B cell (primary cell): ENCODE results near the gene RBBP6.

Experiments used
- EZH2 ChIP-seq: IDR thresholded peaks from 2 replicates; pipeline ENCODE4 v1.6.1; 2012; ENCODE audit warnings: borderline replicate concordance, low read depth, mild to moderate bottlenecking, moderate library complexity, low read length; ENCODE audit not compliant: insufficient read depth, poor library complexity, severe bottlenecking
- TF ChIP-seq, protein P1 (sequence below): fragments of 200-600 bp; IDR thresholded peaks from one replicate; pipeline ENCODE4 v1.8.0; 2022; ENCODE audit warnings: antibody characterized with exemption, mild to moderate bottlenecking

DNA sequence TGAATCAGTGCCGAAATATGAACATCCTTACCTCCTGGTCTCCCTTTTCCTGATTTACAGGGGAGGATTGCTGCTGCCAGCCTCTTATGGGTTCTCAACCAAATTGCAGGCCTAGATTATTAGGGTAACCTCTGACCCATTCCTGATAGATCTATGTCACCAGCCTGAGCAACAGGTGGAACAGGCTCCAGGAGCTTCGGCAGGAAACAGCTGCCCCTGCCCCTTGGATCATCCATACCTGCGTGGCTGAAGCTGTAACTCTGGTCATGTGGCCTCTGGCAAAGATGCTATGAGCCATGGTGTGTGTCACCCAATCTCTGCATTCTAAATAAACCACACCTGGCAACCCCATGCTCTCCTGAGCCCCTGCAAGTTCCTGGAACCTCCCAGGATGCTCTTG lies 18.4 kb upstream of the RBBP6 start:
- TF ChIP-seq, protein P1, sequence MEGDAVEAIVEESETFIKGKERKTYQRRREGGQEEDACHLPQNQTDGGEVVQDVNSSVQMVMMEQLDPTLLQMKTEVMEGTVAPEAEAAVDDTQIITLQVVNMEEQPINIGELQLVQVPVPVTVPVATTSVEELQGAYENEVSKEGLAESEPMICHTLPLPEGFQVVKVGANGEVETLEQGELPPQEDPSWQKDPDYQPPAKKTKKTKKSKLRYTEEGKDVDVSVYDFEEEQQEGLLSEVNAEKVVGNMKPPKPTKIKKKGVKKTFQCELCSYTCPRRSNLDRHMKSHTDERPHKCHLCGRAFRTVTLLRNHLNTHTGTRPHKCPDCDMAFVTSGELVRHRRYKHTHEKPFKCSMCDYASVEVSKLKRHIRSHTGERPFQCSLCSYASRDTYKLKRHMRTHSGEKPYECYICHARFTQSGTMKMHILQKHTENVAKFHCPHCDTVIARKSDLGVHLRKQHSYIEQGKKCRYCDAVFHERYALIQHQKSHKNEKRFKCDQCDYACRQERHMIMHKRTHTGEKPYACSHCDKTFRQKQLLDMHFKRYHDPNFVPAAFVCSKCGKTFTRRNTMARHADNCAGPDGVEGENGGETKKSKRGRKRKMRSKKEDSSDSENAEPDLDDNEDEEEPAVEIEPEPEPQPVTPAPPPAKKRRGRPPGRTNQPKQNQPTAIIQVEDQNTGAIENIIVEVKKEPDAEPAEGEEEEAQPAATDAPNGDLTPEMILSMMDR: no peak
- no peak for TF ChIP-seq EZH2
